H4 (cell line): ENCODE data around the gene CENPB. TPM values are rescaled to one million over a fixed set of nuclear protein-coding genes. Genes with fewer than 3 reads are reported as not detected.

Source experiments
- DNase-seq: peaks from one replicate; pipeline ENCODE4 v3.0.0-alpha.2; 2015; ENCODE audit warnings: low spot score
- total RNA-seq: library from RNA; depleted of rRNA; stranded (reverse); fragments of >200 nt; shearing (Covaris generic); gene quantifications from 2 replicates; pipeline ENCODE4 v1.2.3, GENCODE V29; 2014

CENPB gene
- total RNA-seq, 1 experiment from 2014 or later, result 24.3 TPM

DNA sequence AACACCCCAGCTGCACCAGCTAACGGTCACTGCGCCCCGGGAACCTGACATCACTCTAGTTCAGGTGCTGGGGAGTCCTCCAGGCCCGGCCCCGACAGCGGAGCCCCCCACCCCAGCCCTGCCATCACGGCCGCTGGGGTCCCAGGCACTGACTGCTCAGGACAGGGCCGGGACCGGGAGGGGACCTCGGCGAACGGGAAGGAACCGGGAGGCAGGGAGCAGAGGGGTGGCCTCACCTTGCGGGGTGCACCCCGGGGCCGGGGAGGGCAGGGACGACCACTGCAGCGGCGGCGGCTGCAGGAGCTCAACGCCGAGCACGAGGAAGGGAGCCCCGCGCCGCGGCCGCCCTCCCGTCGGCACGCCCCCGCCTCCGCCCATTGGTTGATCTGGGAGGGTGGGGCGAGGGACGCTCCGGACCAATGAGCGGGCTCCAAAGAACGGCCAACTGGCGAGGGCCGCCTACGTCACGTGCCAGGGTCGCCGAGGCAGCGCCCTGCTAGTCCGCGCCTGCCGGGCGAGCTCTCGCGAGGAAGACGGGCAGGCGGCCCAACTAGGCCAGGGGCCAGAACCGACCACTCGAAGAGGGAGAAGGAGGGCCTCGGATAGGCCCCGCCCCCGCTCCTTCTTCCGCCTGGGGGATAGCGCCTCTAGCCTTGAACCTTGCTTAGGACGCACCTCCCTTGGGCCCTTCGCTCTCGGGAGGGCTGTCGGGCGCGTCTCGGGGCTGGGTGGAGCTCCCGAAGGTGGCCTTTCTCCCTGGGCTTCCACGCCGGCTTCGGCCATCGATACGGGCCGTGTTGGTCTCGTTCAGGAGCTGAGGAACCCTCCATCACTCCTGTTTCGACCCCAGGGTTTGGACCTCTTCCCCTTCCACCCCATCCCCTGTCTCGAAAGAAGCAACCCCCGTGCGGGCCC is 18.9 kb downstream of the CENPB start, which contains the start of gene ADISSP:
Gene ADISSP, minus strand, starts transcription at position 327 of the 915 bp plus-strand sequence. CDS start 7,653 bp downstream, outside the sequence.
- peak; percentile 98 for DNase-seq

DNA sequence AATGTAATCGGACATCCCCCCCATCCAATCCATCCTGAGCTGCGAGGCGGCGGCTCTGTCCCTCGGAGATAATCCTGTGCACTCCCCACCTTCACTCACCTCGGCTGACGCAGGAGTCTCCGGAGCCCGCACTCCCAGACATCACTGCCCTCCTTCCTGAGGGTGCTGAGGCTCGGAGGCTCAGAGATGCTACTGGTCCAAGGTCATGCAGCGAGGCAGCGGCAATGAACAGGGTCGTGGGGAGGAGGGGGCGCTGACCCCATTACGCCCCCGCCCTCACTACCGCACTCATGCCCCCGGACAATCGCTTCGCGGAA is 19.5 kb downstream of the CENPB start:
- no peak for DNase-seq

DNA sequence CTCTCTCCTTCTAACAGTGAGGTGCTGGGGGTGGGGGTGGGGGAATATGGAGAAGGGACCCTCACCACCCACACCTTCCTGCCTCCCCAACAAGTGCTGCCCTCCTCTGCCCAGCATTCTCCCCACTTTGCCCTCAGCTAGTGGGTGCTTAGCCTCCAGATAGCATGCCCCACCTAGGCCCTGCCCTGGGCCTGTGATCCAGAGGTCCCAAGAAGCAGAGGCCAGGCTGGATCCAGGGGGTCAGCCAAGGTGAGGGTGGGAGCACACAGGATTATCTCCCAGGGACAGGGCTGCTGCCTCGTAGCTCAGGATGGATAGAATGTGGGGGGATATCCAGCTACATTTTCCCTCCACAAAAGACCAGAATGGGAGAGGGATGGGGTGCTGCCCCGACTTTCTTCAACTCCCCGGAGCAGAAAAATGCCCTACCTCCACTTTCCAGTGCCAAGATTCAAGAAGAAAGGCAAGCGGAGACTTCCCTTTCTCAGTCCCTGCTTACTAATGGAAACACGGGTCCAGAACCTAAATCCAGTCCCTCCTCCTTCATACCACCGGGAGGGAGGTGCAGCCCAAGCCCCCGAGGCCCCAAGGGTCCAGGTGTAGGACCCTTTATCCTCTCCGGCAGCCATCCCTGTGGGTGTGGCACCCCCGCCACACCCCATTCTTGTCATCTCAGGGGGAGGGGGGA is 20.0 kb downstream of the CENPB start:
- no peak for DNase-seq

DNA sequence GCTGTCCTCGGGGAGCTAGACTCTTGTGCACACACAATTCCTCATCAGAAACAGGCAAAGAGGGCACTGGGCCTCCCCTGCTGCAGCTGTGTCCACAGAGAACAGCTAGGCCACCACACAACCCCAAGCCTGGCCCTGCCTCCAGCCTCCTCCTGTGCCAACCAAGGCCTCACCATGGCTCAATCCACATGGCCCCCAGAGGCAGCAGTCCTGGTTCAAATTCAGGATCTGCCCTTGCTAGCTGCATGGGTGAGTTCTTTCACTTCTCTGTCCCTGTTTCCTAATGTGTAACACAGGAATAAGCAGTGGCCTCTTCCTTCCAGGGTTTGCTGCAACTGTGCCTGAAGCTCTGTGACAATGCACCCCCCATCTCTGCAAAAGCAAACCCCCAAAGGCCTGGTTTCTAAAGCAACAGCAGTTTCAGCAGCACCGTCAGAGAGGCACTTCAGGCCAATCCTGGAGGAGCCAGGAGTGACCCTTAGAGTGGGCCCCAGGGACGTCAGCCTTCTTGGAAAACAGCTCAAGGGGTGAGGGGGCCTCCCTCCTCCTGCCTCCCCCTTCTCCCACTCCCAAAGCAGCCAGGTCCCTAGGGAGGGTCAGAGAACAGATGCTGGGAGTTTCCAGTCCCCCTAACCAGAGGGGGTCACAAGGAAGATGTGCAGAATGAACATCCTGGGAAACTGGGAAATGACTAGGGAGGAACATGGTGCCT is 21.2 kb downstream of the CENPB start:
- no peak for DNase-seq

DNA sequence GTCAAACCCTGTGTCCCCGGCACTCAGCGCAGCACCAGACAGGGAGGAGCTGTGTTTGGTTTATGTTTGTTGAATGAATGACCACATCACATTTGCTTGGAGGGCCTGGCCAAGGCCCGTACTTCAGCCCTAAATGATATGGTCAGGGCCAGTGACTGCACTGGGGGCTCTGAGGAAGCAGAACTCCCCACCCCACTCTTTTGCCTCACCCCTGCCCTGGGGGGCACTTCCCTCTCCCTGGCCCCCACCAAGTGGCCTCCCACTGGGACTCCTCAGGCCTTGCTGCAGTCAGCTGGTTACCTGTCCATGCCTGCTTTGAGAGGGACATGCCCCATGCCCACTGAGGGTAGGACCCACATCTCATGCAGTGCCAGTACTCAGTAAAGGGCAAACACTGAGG is 21.9 kb downstream of the CENPB start:
- no peak for DNase-seq

DNA sequence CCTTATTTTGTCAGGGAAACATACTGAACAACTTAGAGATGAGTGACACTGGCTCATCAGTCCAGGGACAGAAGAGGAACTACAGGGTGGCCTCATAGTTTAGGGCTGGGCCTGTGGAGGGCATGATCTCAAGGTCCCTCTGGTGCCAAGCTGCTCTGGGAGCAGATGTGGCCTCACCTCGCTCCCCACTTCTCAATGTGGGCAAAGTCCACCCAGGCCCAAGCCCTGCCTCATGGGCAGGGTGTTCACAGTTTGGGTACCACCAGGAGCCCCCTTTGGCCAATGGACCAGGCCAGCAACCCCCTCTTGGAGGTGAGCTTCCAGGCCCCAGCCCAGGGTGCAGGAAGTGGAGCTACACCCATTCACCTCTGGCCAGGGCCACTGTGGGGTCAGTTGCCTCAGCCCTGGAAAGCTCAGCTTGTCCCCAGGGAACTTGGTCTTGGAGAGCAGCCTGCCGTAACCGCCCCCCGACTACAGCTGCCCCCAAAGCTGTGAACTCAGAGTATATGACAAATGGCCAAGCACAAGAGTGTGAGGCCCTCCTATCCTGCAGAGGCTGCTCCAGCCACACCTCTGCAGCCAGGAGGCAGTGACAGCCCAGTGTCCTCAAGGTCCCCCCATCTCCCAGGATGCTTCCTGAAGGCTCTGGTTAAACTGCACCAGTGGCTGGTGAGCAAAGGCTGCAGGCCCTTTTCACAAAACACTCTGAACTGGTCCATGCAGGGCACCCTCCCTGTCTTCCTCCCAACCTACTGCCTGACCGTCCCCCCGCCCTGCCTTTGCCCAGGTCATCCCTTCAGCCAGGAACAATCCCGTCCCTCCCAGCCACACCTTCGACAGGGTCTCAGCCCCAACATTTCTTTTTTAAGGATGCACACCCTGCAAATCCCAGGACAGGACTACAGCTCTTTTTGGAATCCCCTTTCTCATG is 22.6 kb downstream of the CENPB start:
- DNase-seq, result no peak

DNA sequence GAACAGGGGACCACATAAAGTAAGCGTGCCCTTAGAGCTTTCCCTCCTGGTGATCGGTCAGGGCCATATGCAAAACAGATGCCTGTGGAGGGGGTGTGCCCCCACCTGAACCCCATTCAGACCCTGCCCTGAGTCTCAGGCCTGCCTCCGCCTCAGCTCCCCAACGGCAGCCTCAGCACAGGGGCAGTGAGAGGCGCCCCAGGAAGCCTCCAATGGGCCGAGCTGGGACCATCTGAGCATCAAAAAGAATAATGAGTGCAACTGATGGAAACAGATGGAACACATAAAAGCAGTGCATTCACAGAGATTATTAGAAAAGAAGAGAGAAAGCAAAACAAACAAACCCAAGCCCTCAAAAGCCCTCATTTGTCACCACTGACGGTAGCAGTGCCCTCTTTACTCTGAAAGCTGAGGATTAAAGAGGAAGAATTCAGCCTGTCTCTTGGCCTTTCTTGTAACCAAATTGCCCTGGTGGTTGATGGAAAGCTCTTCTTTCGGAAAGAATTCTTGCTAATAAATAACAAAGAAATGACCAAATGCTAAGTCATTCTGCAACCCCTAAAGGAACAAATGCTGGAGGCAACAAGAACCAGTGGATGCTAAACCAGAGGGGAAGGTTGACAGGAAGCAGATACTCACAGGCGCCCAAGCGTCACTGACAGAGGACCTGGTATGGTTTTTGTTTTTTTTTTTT is 25.7 kb downstream of the CENPB start:
- DNase-seq, result no peak

DNA sequence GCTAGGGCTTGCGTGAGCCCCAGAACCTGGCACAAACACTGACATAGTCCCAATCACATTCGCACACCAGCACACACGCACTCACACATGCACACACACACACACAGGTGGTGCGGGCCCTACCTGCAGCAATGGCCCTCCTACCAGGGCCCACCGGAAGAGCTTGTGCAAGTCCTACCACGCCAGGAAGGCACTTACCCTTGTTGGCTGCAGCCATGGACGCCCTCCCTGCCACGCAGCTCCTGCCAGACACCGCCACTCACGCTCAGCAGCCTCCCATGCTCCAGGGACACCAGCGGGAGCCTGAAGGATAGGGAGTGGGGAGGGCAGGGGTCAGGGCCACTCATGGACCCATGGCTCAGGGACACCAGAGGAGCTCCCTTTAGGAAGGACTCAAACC is 26.7 kb downstream of the CENPB start:
- DNase-seq, result no peak

DNA sequence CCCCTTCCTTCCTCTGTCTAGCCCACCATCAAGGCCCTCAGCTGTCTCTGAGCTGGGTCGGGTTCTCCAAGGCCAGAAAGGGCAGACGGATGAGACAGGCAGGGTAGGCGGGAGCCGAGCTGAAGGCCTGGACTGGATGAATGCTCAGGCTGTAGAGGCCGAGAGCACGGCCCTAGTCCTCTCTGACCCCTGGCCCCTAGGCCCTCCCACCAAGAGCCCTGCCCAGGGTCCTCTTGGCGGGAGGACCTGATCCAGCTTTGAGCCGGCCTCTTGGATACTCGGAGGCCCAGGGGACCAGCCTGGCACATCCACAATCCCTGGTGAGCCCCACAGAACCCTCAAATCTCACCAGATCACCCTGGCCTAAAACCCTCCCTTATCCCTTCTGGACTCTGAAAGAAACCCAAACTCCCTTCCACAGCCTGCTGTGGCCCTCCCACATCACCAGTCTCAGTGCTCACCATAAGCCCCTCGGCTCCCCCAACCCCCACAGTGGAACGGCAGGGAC is 27.2 kb downstream of the CENPB start:
- no peak for DNase-seq

DNA sequence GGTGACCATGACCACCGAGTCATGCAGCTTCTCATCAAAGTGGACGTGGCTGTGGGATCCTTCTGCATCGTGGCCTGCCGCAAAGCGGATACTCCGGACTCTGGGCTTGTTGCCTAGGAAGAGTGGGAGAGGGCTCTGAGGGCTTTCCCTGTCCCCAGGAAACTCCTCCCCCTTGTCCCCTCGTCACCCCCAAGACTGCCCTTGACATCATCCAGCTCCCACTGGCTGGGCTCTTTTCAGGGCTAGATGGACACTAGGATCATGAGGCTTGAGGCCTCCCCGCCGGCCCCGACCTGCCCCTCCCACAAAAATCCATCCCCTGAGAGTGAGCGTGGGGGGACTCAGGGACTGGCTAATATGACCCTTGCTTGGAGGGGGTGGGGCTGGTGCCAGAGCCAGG is 28.0 kb downstream of the CENPB start:
- no peak for DNase-seq

DNA sequence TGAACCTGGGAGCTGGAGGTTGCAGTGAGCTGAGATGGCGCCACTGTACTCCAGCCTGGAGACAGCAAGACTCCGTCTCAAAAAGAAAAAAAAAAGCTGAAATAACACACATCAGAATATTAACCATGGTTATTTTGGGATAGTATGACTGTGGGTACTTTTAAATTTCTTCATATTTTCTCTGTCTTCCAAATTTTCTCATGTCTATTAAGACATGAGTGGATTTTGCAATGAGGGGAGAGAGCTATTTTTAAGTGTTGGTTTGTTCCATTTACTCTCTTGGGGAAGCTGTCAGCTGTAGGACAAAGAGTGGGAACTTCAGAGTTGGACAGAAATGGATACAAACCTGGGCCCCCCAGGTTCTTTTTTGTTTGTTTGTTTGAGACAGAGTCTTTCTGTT is 29.3 kb downstream of the CENPB start:
- DNase-seq, result no peak

DNA sequence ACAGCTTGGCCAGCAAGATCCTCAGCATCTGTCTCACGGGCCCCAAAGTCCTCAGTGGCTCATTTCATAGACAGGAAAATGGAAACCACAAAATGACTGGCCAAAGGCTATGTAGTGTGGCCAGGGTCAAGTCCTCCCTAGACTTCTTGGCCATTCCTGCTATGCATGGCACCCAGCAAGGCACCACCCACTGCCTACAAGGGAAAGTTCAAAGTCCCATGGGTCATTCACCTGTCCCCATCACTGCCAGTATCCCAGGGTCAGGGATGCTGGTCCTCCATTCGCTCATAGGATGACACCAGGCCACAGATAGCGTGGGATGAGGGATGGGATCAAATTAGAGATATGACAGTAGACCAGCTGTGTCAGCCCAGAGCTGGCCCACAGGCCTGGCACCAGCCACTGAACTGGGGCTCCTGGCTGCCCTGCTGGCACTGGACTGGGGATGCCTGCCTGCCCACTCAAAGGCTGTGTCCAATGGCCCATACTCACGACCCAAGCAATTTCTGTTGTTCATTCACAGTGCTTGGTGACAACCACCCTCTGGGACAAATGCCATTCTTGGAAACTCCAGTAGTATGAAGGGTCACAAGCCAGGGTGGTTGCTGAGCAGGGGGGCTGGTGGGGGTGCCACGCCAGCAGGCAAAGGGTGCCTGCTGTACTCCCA is 30.6 kb downstream of the CENPB start:
- DNase-seq, result no peak

DNA sequence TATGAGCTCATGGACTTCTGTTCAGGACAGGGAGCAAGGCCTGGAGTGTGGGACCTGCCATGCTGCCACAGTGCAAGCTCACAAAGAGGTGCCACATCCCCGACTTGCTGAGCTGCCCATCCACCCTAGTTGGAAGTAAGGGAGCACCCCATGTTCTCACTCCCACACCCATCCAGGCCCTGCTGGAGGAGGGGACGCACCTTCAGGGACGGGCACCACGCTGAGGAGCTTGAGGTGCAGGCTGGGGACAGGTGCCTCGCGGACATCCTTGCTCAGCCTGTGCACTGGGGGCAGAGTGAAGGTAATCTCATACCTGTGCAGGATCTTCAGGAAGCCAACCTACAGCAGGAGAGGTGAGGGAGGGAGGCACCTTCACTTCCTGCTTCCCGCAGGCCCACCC is 31.3 kb downstream of the CENPB start:
- DNase-seq, result no peak

DNA sequence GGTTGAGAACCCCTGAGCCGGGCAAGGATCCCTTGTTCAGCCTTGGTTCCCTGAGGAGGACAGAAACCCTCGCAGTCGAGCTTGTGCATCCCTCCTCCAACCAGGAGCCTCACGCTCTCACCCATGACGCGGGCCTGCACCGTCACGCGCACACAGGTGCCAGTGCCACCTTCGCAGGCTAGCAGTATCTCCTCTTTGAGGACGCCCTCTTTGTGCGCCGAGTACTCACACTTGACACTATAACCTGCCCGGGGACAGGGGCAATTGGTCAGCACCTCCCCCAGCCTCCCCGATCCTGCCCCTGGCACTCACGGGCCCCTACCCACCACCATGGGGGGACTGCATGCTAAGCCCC is 32.3 kb downstream of the CENPB start:
- DNase-seq, result no peak

DNA sequence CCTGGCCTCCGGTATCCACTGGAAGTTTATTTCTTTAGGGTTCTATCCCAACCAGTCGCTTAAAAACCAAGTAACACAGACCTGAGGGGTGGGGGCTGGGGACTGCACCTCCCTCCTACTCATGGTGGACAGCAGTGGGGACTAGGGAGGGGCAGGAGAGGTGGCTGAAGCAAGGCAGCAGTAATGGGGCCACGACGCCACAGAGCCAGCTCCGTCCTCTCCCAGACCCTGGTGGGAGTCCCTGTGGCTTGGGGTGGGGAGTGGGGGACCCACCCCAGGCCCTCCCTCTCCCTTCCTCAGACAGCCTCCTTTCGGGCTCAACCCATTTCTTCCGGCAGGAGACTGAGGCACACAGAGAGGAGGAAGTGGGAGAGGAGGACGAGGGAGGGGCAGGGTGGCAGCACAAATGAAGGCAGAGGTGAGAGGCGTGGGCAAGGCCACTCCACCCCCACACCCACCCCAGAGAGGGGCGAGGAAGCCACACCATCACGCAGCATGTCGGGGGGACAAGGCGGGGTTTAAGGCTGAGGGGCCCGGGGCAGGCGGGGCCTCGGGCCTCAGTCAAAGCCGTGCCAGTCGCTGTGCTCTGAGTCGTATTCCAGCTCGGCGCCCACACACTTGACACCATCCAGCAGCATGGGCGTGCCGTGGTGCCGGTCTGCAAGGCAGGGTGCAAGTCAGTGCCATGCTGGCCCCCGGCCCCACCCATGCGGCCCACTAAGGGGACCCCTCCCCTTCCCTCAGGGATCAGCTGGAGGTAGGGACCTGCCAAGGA is 32.9 kb downstream of the CENPB start:
- DNase-seq, result no peak

DNA sequence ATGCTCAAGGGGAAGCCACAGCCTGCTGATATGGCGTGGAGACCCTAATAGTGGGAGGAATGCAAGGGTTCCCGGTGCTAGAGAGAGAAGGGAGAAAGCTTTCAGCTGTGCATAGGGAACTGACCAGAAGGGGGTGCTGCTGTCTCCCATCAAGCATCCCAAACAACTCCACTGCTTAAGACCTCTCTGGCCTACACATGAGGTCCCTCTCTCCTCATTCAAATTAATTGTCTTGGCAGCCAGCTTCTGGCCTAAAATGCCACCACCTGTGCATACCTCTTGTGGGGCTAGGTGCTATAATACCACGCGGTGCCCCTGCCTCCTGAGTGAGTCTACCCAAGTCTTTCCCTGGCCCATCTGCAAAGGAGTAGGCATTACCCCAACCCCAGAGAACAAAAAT is 33.4 kb downstream of the CENPB start:
- DNase-seq, result peak; percentile 49

DNA sequence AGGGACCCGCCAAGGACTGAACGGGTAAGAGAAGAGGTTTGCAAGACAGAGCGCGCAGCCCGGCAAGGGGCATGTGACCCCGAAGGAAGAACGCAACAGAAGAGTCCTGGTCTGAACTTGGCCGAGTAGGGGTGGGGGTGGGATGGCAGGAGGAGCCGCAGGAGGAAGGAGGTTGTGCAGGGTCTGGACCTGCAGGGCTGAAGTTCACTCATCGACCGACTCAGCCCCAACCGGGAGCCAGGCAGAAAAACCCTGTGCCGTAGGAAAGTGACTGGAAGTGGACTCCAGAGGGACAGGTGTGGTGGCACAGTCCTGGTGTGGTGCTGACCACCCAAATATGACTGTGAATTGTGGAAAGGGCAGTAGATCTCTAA is 34.2 kb downstream of the CENPB start:
- no peak for DNase-seq

DNA sequence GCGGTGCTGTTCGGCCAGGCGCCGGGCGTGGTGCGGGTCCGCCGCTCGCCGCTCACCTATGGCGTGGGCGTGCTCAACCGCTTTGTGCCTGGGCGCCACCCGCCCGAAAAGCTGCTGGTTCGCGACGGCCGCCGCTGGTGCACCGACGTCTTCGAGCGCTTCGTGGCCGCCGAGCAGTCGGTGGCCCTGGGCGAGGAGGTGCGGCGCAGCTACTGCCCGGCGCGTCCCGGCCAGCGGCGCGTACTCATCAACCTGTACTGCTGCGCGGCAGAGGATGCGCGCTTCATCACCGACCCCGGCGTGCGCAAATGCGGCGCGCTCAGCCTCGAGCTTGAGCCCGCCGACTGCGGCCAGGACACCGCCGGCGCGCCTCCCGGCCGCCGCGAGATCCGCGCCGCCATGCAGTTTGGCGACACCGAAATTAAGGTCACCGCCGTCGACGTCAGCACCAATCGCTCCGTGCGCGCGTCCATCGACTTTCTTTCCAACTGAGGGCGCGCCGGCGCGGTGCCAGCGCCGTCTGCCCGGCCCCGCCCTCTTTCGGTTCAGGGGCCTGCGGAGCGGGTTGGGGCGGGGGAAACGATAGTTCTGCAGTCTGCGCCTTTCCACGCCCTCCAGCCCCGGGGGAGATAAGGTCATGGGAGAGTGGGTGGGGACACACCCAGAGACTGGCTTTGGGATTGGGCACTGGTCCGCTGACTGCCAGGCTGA is 34.7 kb downstream of the CENPB start:
- no peak for DNase-seq

DNA sequence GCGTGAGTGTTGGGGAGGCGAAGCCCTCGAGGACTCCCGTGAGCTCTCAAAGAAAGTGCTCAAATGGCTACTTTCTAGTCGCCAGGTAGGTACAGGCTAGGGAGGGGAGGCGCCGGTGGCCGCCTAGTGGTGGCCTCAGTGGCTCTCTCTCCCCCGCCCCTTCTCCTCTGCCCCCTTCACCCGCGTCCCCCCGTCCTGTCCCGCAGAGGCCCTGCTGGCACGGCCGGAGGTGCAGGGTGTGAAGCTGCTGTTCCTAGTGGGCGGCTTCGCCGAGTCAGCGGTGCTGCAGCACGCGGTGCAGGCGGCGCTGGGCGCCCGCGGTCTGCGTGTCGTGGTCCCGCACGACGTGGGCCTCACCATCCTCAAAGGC is 35.2 kb downstream of the CENPB start:
- DNase-seq, result no peak
